Measurements from ENCODE around the gene SREBF1. TPM values are rescaled to one million over a fixed set of nuclear protein-coding genes. Genes with fewer than 3 reads are reported as not detected.

The SREBF1 gene
- total RNA-seq, 1 donor from 2014 or later: 51.6 TPM

- peak; percentile 51 for TF ChIP-seq CTCF (IDR thresholded peaks at IDR 0.05; ENCODE audit: insufficient read depth, low read length, severe bottlenecking)
- peak overlapping the region; percentile 26 for H3K4me3 ChIP-seq (ENCODE audit: low read depth, low read length)
- no peak for FAIRE-seq
Measured at GRCh38 chr17:17780922-17781590, 55.7 kb downstream of the SREBF1 start.

GRCh38 chr17:17779015-17779611 lies 57.7 kb downstream of the SREBF1 start:
- no peak for DNase-seq (ENCODE audit: low read depth)
- Histone ChIP-seq H3K36me3 (ENCODE audit: control insufficient read depth, insufficient read depth, low read length) (peaks cover 2% of the 10 kb centered on the region), H3K27me3 (ENCODE audit: control insufficient read depth, insufficient read depth, low read length) (no peaks in the 10 kb centered on the region), H3K4me3 (ENCODE audit: low read depth, low read length) (no peak overlapping the region)
- TF ChIP-seq CTCF (IDR thresholded peaks at IDR 0.05; ENCODE audit: insufficient read depth, low read length, severe bottlenecking): no peak
- FAIRE-seq: no peak

More at GRCh38 chr17:17780922-17781590, 55.7 kb downstream of the SREBF1 start:
- H3K27me3 ChIP-seq (ENCODE audit: control insufficient read depth, insufficient read depth, low read length): no peaks in the 10 kb centered on the region
- peak; percentile 50 for DNase-seq (ENCODE audit: low read depth)
- H3K36me3 ChIP-seq (ENCODE audit: control insufficient read depth, insufficient read depth, low read length): peaks cover 2% of the 10 kb centered on the region

- Histone ChIP-seq H3K4me3 (ENCODE audit: low read depth, low read length) (no peak overlapping the region), H3K36me3 (ENCODE audit: control insufficient read depth, insufficient read depth, low read length) (peaks cover 2% of the 10 kb centered on the region), H3K27me3 (ENCODE audit: control insufficient read depth, insufficient read depth, low read length) (no peaks in the 10 kb centered on the region)
- TF ChIP-seq CTCF (IDR thresholded peaks at IDR 0.05; ENCODE audit: insufficient read depth, low read length, severe bottlenecking): no peak
- FAIRE-seq (no peak), DNase-seq (ENCODE audit: low read depth) (no peak)
Measured at GRCh38 chr17:17778308-17779014, 58.3 kb downstream of the SREBF1 start.

- no peaks in the 10 kb centered on the region for H3K27me3 ChIP-seq (ENCODE audit: control insufficient read depth, insufficient read depth, low read length)
- H3K36me3 ChIP-seq (ENCODE audit: control insufficient read depth, insufficient read depth, low read length): peaks cover 2% of the 10 kb centered on the region
- DNase-seq (ENCODE audit: low read depth) (no peak), FAIRE-seq (no peak)
- TF ChIP-seq CTCF (IDR thresholded peaks at IDR 0.05; ENCODE audit: insufficient read depth, low read length, severe bottlenecking): no peak
- H3K4me3 ChIP-seq (ENCODE audit: low read depth, low read length): no peak overlapping the region
Measured at GRCh38 chr17:17776889-17777288, 59.9 kb downstream of the SREBF1 start.

- H3K36me3 ChIP-seq (ENCODE audit: control insufficient read depth, insufficient read depth, low read length): peaks cover 3% of the 10 kb centered on the region
- FAIRE-seq (peak; percentile 13), DNase-seq (ENCODE audit: low read depth) (peak; percentile 99)
- peak; percentile 67 for TF ChIP-seq CTCF (IDR thresholded peaks at IDR 0.05; ENCODE audit: insufficient read depth, low read length, severe bottlenecking)
- H3K4me3 ChIP-seq (ENCODE audit: low read depth, low read length): no peak overlapping the region
- no peaks in the 10 kb centered on the region for H3K27me3 ChIP-seq (ENCODE audit: control insufficient read depth, insufficient read depth, low read length)
Measured at GRCh38 chr17:17774009-17774881, 62.5 kb downstream of the SREBF1 start.
